GM04504 (cell line): ENCODE results near the gene PXDC1.
"Not testable (repeated sequence)": the region's sequence is repeated elsewhere in the genome, so short reads cannot be mapped to it uniquely, and the experiment has no call there.

Experiments used
- DNase-seq: peaks from one replicate; pipeline ENCODE4 v3.0.0-alpha.2; 2012; ENCODE audit warnings: low read depth

The PXDC1 gene

DNA sequence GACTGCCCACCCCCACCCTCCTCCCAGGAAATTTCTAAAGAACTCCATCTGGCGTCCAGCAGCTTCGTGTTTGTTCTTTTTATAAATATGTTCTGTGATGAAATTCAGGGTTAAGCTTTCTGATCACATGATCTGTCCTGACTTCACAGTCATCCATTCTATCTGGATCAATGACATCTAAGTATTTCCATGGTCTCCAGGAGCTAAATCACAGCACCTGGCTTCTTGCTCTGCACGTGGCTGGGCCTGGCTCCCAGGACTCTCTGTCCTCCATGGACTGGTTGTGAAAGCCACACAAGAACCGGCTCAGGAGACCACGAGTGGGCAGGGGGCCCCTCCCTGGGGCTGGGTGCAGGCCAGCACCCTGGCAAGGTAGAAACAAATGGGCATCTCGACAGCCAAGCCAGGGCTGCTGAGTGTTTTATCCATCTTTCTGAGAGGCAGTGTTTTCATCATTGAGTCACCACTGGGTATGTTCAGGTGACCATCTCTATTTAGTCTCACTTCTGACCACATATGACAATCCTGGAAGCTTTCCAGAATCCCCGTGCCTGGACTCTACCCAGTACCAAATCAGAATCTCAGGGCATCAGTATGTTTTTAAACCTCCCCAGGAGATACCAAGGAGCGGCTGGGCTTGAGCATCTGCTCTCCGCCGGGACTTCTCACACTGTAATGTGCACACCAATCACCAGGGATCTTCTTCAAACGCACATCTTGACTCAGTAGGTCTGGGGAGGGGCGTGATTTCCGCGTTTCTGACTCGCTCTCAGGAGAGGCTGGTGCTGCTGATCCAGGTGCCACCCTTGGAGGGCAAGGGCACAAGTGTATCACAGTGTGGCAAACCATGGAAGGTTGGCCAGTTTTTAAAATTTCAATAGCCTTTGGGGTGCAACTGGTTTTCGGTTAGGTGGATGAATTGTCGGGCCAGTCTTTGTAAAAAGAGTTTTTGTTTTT, 31.6 kb upstream of the PXDC1 start:
- no peak for DNase-seq

DNA sequence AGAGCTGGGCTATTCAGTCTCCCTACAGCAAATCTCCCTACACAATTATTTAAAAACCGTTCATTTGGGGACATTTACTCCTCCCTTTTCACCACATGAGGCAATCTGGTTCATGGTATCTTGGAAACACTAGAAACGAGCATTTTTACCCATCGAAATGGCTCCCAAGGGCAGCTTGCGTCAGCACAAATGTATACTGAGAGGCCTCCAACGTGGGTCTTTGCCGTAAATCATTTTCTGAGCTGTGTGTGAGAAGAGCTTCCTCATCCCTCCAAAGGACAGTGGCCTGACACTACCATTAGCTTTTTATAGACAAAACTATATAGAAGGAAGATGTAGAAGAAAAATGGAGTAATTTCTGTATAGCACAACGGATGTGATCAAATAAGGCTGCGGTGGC, 30.0 kb upstream of the PXDC1 start:
- no peak for DNase-seq

GRCh38 chr6:3779574-3779849, 28.0 kb upstream of the PXDC1 start:
- no peak for DNase-seq

DNA sequence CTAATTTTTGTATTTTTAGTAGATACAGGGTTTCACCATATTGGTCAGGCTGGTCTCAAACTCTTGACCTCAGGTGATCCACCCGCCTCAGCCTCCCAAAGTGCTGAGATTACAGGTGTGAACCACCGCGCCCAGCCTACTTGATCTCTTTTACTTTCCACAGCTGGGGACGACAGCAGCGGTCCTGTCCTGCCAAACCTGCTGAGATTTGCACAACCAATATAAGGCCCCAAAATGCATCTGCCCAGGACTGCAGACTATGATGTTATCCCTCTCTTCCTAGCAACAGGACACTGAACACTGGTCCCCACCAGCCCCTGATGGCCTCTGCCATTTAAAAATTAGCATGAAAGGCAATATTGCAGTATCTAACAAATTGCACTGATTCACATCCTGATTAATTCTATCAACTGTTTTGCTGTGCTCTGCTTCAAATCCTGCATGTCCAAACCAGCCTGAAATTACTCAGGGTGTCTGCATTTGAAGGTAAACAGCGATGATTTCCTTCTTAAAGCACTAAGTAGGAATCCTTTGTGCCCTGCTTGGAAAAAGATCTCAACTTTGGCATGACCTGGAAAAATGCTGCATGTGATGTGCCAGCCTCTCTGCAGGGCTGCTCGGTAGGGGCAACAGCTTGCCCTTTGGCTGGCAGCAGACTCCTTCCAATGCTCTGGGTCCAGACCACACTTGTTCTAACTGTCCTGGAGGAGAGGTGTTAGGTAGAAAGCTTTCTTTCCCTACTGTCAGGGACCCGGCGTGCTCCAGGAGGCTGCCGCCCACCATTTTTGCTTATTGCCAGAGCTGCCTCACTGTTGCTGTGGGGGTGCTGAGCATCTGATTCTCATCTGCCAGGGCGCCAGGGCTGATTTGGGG, 27.4 kb upstream of the PXDC1 start:
- no peak for DNase-seq

DNA sequence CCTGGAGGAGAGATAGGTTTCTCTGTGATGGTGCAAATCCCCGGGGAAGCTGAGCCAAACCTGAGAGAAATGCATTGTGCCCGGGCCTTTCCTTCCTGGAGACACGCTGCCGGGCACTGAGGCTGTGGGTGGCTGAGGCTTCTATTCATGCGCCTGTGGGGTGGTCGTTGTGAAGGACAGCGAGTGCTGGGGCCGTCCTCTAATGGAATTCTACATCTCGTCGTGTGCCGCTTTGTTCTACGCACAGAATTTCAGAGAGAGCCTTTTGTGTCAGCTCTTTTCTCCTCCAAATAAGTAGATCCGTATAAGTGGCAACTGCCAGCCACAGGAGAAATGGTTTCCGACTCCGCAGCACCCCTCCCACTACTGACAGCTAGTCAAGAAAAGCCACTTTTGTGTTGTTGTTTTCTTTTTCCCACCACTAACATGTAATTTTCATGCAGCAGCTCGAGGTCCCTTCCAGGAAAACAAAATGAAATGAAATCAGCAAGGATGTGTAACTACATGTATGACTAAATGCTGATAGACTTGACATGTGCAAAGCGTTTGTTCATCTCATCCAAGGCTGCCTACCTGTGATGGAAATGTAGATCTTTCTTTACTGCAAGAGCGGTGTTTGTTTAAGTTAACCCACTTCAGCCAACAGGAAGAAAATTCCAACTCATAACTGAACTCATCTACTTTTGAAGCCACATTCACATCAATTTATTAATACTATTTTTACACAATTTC, 26.4 kb upstream of the PXDC1 start:
- no peak for DNase-seq

- DNase-seq: no peak
Measured at GRCh38 chr6:3776881-3777507, 25.5 kb upstream of the PXDC1 start.

GRCh38 chr6:3775847-3776246, 24.3 kb upstream of the PXDC1 start:
- DNase-seq: no peak

- DNase-seq: no peak
Measured at GRCh38 chr6:3775386-3775785, 23.9 kb upstream of the PXDC1 start.

GRCh38 chr6:3773678-3774298, 22.3 kb upstream of the PXDC1 start:
- no peak for DNase-seq

GRCh38 chr6:3772127-3772999, 20.9 kb upstream of the PXDC1 start:
- DNase-seq: not testable (repeated sequence)

GRCh38 chr6:3771407-3772011, 20.0 kb upstream of the PXDC1 start:
- no peak for DNase-seq

GRCh38 chr6:3770023-3770720, 18.7 kb upstream of the PXDC1 start:
- DNase-seq: no peak

DNA sequence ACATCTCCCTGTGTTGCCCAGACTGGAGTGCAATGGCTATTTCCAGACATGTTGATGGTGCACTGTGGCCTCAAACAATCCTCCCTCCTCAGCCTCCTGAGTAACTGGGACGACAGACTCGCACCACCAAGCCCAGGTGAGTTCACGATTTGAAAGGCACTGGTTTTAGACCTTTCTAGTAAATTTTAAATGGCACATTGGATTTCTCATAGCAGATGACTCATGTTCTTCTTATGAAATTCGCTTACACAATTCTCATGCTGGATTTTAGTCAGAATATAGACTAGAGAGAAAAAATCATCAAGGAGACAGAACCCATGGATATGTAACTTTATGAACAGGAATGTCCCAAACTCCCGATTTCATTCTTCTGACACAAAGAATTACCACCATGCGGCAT, 18.1 kb upstream of the PXDC1 start:
- DNase-seq: no peak

- DNase-seq: no peak
Measured at GRCh38 chr6:3768502-3768901, 17.0 kb upstream of the PXDC1 start.

DNA sequence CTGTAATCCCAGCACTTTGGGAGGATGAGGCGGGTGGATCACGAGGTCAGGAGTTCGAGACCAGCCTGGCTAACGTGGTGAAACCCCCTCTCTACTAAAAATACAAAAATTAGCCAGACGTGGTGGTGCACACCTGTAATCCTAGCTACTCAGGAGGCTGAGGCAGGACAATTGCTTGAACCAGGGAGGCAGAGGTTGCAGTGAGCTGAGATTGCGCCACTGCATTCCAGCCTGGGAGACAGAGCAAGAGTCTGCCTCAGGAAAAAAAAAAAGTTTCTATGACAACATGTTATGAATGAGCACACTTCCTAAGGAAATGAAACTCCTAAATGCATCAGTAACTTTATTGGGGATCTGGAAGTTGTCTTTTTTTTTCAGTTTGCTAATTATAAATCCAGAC, 16.0 kb upstream of the PXDC1 start:
- DNase-seq: not testable (repeated sequence)

DNA sequence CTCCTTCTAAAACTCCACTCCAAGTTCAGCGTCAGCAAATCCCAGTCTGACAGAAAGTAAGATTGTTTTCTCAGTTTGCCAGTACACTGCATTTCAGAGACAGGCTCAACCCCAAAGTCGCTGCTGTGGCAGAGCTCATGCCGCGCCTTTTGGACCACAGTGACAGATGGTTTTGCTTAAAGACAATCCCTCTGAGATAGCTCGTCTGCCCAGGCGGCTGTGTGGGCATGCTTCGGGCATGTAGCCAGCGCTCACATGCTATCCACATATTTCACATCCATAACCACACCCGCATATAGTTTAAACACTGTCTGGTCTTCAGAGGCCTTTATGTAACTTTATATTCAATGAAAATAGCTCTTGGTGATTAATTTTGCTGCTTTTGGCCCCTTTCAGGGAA, 14.7 kb upstream of the PXDC1 start:
- no peak for DNase-seq

DNA sequence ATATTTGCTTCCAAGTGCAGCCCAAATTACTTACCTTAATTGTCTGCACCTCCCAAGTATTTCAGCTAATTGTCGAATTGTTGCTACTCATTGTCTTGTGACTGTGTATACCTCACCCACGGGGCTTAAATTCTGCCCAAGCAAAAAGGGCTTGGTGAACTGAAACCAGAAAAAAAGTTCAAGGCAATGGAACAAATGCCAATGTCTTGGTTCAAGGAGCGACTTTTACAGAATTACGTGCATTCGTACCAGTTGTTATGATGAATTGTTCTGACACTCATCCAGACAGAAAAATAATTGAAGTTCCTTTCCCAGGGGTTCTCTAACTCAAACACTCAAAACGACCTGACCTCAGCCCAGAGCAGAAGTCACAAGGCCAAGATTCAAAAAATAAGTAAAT, 13.9 kb upstream of the PXDC1 start:
- DNase-seq: no peak

DNA sequence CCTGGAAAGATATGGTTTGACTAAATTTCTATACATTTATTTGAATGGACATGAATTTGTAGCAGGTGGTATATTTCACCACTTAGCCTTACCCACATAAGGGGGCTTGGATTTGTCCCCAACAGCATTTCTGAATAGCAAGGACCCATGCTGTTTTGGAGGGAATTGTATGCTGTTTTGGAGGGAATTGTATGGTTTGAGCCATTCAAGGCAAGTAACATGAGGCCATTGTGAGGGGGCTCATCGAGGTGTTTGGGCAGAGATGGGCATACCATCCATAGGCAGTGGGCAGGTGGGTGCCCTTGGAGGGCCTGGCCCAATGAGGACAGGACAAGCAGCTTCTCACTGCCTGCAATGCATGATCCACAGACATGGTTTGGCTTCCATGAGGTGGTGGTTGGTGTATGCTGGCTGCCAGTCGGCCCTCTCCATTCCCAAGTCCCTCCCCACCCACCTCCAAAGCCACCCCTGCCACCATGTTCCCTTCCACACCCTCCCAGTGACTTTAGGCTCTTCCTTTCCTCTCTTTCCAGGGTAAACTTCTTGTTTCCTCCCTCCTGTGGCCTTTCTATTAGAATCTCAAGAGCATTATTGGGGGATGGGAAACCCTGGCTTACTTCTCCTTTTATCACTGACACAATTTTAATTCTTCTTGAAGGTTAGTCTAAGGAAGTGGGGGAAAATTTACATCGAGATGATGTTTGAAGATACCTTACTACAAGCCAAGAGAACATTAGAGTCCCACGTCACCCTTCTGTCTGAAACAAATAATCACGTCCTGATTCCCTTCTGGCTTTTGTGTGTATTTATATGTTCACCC, 13.2 kb upstream of the PXDC1 start:
- no peak for DNase-seq

DNA sequence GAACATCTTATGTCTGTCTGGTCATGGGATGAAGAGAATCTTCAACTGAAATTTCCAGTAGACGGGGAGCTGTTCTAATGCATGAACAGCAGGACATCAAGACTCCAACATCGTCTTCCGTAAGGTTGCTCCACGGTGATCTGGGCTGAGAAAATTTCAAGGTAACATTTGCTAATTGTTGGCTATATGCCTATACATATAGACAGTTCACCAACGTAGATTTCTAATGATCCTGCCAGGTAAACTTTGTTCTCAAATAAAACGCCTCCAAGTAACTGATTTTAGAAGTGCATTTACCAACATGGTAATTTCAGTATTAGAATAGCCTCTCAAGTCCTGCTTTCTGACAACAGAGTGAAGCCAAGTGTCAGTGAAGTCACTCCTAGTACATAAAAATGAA, 11.3 kb upstream of the PXDC1 start:
- no peak for DNase-seq
